ENCODE data around the gene EOLA2. TPM values are rescaled to one million over a fixed set of nuclear protein-coding genes. Genes with fewer than 3 reads are reported as not detected.
"Not testable (repeated sequence)": the region's sequence is repeated elsewhere in the genome, so short reads cannot be mapped to it uniquely, and the experiment has no call there.

EOLA2 gene
- total and polyA plus RNA-seq, 5 donors, result 24.8 to 31.2 (median 27.4) TPM

DNA sequence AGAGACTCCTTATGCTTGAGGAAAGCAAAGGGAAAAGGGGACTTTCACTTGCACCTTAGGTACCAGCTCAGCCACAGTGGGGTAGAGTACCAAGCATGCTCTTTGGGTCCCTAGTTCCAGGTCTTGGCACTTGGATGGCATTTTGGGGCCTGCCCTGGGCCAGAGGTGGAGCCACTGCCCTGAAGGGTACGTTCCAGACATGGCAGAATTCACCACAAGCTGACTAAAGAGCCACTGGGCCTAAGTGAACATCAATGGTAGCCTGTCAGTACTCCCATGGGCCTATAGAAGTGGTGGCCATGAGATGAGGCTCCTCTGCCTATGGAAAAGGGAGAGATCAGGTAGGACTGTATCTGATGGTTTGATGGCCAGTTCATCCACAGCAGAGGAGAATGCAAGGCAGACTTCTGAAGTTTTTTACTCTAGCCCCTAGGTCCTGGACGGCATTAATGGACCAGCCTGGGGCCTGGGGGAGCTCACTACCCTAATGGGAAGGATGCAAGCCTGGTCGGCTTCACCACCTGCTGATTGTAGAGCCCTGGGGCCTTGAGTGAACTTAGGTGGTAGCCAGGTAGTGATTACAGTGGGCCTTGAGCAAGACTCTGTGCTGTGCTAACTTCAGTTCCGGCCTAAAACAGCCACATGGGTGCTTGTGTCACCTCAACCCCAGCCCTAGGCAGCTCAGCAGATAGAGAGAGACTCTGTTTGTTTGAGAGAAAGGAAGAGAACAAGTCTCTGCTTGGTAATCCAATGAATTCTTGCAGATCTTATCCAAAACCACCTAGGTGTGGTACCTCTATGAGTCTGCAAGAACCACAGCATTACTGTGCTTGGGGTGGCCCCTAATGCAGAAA, 28.7 kb downstream of the EOLA2 start:
- Histone ChIP-seq H3K4me3 (ENCODE audit: low read length) (no peak overlapping the region), H3K9me3 (ENCODE audit: control insufficient read depth, low read length) (no peaks in the 10 kb centered on the region), H3K4me1 (ENCODE audit: control insufficient read depth, insufficient read depth, low read length) (no peaks in the 10 kb centered on the region), H3K27ac (ENCODE audit: low read length) (no peak overlapping the region), H3K27me3 (ENCODE audit: control insufficient read depth, insufficient read depth) (no peaks in the 10 kb centered on the region)
- WGBS, result 96% methylated on average over 4 of the region's 4 CpGs
- DNase-seq, result no peak
- ATAC-seq, result no peak
- intact Hi-C loops (cut with DNase I), result no loop called here

DNA sequence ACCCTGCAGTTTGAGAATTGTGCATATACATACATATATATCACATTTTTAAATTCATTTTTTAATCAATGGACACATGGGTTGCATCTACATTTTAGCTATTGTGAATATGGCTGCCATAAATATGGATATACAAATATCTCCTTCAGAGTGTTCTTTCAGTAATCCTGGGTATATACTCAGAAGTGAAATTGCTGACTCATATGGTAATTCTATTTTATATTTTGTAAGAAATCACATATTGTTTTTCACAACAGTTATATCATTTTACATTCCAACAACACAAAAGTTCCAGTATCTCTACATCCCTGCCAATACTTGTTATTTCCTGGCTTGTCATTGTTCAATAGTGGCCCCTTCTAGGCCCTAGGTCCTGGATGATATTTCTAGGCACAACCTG, 29.6 kb downstream of the EOLA2 start:
- no peak for ATAC-seq
- H3K27ac ChIP-seq (ENCODE audit: low read length), result no peak overlapping the region
- no peak for DNase-seq
- H3K9me3 ChIP-seq (ENCODE audit: control insufficient read depth, low read length), result no peaks in the 10 kb centered on the region
- H3K4me1 ChIP-seq (ENCODE audit: control insufficient read depth, insufficient read depth, low read length), result no peaks in the 10 kb centered on the region
- intact Hi-C loops (cut with DNase I), result no loop called here
- no peak overlapping the region for H3K4me3 ChIP-seq (ENCODE audit: low read length)
- no peaks in the 10 kb centered on the region for H3K27me3 ChIP-seq (ENCODE audit: control insufficient read depth, insufficient read depth)

DNA sequence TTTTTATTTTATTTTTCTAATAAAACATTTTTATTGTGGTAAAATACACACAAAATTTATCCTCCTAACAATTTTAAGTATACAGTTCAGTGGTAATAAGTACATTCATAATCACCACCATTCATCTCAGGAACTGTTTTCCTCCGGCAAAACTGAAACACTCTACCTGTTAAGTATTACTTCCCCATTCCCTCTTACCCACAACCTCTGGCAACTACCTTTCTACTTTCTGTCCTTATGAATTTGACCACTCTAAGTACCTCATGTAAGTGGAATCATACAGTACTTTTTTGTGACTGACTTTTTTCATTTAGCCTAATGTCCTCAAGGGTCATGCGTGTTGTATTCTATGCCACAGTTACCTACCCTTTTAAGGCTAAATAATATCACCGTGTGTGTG, 30.0 kb downstream of the EOLA2 start:
- Histone ChIP-seq H3K9me3 (ENCODE audit: control insufficient read depth, low read length) (no peaks in the 10 kb centered on the region), H3K27me3 (ENCODE audit: control insufficient read depth, insufficient read depth) (no peaks in the 10 kb centered on the region), H3K27ac (ENCODE audit: low read length) (no peak overlapping the region), H3K4me3 (ENCODE audit: low read length) (no peak overlapping the region), H3K4me1 (ENCODE audit: control insufficient read depth, insufficient read depth, low read length) (no peaks in the 10 kb centered on the region)
- intact Hi-C loops (cut with DNase I), result no loop called here
- DNase-seq (no peak), ATAC-seq (no peak)
- WGBS, result 98% methylated on average over 3 of the region's 3 CpGs

DNA sequence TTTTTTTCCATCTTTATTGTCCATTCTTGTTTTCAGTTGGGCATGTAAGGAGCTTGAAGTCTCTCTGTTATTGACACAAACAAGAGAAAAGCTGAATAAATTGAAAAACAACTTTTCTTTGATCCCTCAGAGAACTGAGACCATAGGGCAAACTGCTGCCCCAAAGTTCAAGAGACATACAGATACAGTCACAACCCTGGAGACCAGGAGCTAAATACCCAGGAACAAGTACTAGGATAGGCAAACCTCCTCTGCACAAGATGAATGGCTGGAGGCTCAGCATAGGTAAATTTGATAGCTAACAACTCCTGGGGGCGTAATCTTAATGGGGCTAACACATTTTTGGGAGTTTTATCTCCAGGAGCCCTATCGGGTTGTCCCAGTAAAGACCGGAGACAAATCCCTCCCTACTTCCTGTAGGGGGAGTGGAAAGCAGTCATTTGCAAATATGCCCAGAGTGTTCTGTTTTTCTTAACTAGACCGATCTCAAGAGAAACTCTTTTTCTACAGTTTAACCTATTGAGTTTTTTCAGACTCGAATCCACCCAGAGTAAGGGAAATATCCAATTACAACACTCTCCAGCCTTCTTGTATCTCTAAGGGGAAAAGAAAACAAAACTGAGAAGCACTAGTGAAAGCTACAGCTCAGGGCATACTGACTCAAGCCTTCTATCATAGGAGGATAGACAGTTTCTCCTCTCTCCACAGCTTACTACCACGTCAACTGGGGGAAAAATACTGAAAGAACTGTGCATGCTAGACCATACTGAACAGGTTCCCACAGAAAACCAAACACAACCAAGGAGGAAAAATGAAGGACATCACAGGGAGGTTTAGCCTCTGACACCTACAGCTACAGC, 34.2 kb downstream of the EOLA2 start:
- WGBS, result 10% methylated on average over 6 of the region's 6 CpGs
- no peak overlapping the region for H3K4me3 ChIP-seq (ENCODE audit: low read length)

DNA sequence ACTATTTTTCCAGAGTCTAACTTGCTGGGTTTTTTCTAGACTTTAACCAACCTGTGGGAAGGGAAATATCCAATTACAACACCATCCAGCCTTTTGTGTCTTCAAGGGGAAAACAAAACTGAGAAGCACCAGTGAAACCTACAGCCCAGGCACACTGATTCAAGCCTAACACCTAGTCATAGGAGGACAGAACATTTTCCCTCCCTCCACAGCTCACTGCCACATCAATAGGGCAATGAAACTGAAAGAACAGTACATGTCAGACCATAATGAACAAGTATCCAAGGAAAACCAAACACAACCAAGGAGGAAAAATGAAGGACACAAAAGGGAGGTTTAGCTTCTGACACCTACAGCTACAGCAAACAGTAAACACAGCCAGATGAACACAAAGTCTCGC, 39.7 kb downstream of the EOLA2 start:
- ATAC-seq (no peak), DNase-seq (no peak)
- no peaks in the 10 kb centered on the region for H3K27me3 ChIP-seq (ENCODE audit: control insufficient read depth, insufficient read depth)
- WGBS, result 85% methylated on average over 1 of the region's 1 CpG
- intact Hi-C loops (cut with DNase I), result no loop called here
- H3K9me3 ChIP-seq (ENCODE audit: control insufficient read depth, low read length), result no peaks in the 10 kb centered on the region
- H3K27ac ChIP-seq (ENCODE audit: low read length), result no peak overlapping the region
- H3K4me1 ChIP-seq (ENCODE audit: control insufficient read depth, insufficient read depth, low read length), result no peaks in the 10 kb centered on the region
- no peak overlapping the region for H3K4me3 ChIP-seq (ENCODE audit: low read length)

More for the DNA sequence above, 34.2 kb downstream of the EOLA2 start:
- Histone ChIP-seq H3K4me1 (ENCODE audit: control insufficient read depth, insufficient read depth, low read length) (no peaks in the 10 kb centered on the region), H3K9me3 (ENCODE audit: control insufficient read depth, low read length) (no peaks in the 10 kb centered on the region), H3K27ac (ENCODE audit: low read length) (no peak overlapping the region), H3K27me3 (ENCODE audit: control insufficient read depth, insufficient read depth) (no peaks in the 10 kb centered on the region)
- DNase-seq (no peak), ATAC-seq (peak in 1 of 2 donors; percentile 31)
- intact Hi-C loops (cut with DNase I), result no loop called here

DNA sequence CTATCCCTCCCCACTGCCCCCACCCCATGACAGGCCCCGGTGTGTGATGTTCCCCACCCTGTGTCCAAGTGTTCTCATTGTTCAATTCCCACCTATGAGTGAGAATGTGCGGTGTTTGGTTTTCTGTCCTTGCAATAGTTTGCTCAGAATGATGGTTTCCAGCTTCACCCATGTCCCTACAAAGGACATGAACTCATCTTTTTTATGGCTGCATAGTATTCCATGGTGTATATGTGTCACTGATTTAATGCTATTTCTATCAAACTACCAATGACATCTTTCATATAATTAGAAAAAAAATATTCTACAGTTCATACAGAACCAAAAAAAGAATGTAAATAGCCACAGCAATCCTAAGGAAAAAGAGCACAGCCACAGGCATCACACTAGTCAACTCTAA, 47.5 kb downstream of the EOLA2 start:
- WGBS, result 71% methylated on average over 1 of the region's 2 CpGs
- H3K27ac ChIP-seq (ENCODE audit: low read length), result not testable (repeated sequence)

More for the DNA sequence above, 47.5 kb downstream of the EOLA2 start:
- H3K4me1 ChIP-seq (ENCODE audit: control insufficient read depth, insufficient read depth, low read length); H3K4me3 ChIP-seq (ENCODE audit: low read length); DNase-seq; H3K27me3 ChIP-seq (ENCODE audit: control insufficient read depth, insufficient read depth); H3K9me3 ChIP-seq (ENCODE audit: control insufficient read depth, low read length); intact Hi-C loops (cut with DNase I); ATAC-seq: not testable (repeated sequence)

Other genes starting within 250 kb of the EOLA2 start
- not detected for gene MAGEA11, start 226.4 kb downstream of the EOLA2 start, total RNA-seq
- not detected for gene MAGEA11, start 226.4 kb downstream of the EOLA2 start, polyA plus RNA-seq
- 1 to 10 TPM; 1.9 to 4.1 (median 3.0) TPM for gene HSFX1, start 164.4 kb downstream of the EOLA2 start, total RNA-seq
- gene HSFX1, start 164.4 kb downstream of the EOLA2 start, polyA plus RNA-seq, result 2.1 TPM
- gene MAGEA9, start 156.6 kb downstream of the EOLA2 start, total RNA-seq, result not detected
- gene MAGEA9, start 156.6 kb downstream of the EOLA2 start, polyA plus RNA-seq, result not detected
- gene MAGEA8, start 57.3 kb downstream of the EOLA2 start, total RNA-seq, result not detected
- not detected for gene MAGEA8, start 57.3 kb downstream of the EOLA2 start, polyA plus RNA-seq
- not detected for gene HSFX4, start 8.9 kb downstream of the EOLA2 start, total RNA-seq
- not detected for gene HSFX4, start 8.9 kb downstream of the EOLA2 start, polyA plus RNA-seq